HCT116 (cell line): ENCODE measurements around the gene FAAP100. TPM values are rescaled to one million over a fixed set of nuclear protein-coding genes. Genes with fewer than 3 reads are reported as not detected.

Experiments
- ATAC-seq: fragments of 200-7000 bp; cut with Tn5 transposase; 2 replicates; pipeline ENCODE4 v1.9.1; 2020; ENCODE audit warnings: mild to moderate bottlenecking, moderate library complexity
- BruUV-seq: library from RNA; stranded (reverse); fragments of 400-500 nt; replicated peaks from 2 replicates; lab custom pipeline; 2021; lab: Mats Ljungman, UMichigan
- CTCF ChIA-PET: fragments of 300-600 bp; sonication (Branson Sonifier 250); formaldehyde crosslinking; loops from one replicate; lab custom pipeline; 2021; ENCODE audit warnings: antibody characterized with exemption; lab: Charles Lee
- POLR2A ChIA-PET: fragments of 300-600, 350-600 bp; sonication (Branson Sonifier 250); formaldehyde crosslinking; loops from one replicate; lab custom pipeline; 2021; ENCODE audit warnings: antibody characterized with exemption; lab: Charles Lee
- RAD21 ChIA-PET, 2 experiments: fragments of 300-600 bp; sonication (Branson Sonifier 250); formaldehyde crosslinking; loops; one replicate each; lab custom pipeline; 2023; ENCODE audit warnings: low total read pairs in 2 of 2; ENCODE audit not compliant: uncharacterized antibody in 2 of 2, unreplicated experiment in 2 of 2, low non-redundant PET in 1 of 2; lab: Charles Lee
- DNase-seq: peaks from one replicate; pipeline ENCODE4 v3.0.0-alpha.2; 2010; ENCODE audit warnings: low read depth, low spot score
- H2AFZ ChIP-seq: fragments of 200-600 bp; shearing (Covaris generic), sonication (generic); 2 replicates; pipeline ENCODE4 v1.6.1; 2017; ENCODE audit warnings: low read depth, mixed run types, mixed read lengths, antibody characterized with exemption, low read length; ENCODE audit not compliant: poor library complexity, severe bottlenecking
- H3K27ac ChIP-seq: 2 replicates; pipeline ENCODE4 v1.5.1; 2012; ENCODE audit warnings: low read depth, low read length
- H3K27me3 ChIP-seq: fragments of 200-600 bp; sonication (generic); 2 replicates; pipeline ENCODE4 v1.6.1; 2016; ENCODE audit warnings: mixed run types, low read length, mixed read lengths; ENCODE audit not compliant: insufficient read depth
- H3K36me3 ChIP-seq, 2 experiments: fragments of 200-500 bp in 1 of 2; fragments of 200-600 bp in 1 of 2; sonication (Bioruptor generic) in 1 of 2; sonication (generic) in 1 of 2; 2 replicates each; pipeline versions ENCODE4 v1.5.1 to v1.6.1; 2014 to 2016; ENCODE audit warnings: low read length in 2 of 2, inconsistent platforms in 1 of 2, mixed read lengths in 1 of 2, mixed run types in 1 of 2; ENCODE audit not compliant: insufficient read depth in 2 of 2, control insufficient read depth in 1 of 2
- H3K4me1 ChIP-seq, 2 experiments: fragments of 200-600 bp in 1 of 2; sonication (generic) in 1 of 2; 2 replicates each; pipeline versions ENCODE4 v1.5.1 to v1.6.1; 2012 to 2017; ENCODE audit warnings: low read length in 2 of 2, inconsistent platforms in 1 of 2, mild to moderate bottlenecking in 1 of 2, mixed read lengths in 1 of 2, mixed run types in 1 of 2, moderate library complexity in 1 of 2; ENCODE audit not compliant: insufficient read depth in 2 of 2, control insufficient read depth in 1 of 2
- H3K4me2 ChIP-seq: fragments of 200-600 bp; sonication (generic); 2 replicates; pipeline ENCODE4 v1.6.1; 2017; ENCODE audit warnings: mixed run types, low read length, mixed read lengths
- H3K4me3 ChIP-seq, 2 experiments: fragments of 200-600 bp in 1 of 2; sonication (generic) in 1 of 2; replicated peaks in 1 of 2; 2 replicates each; pipeline ENCODE4 v1.5.1; 2011 to 2016; ENCODE audit warnings: low read length in 2 of 2, control low read depth in 1 of 2, low read depth in 1 of 2, mild to moderate bottlenecking in 1 of 2, mixed read lengths in 1 of 2, mixed run types in 1 of 2
- H3K79me2 ChIP-seq: fragments of 200-600 bp; sonication (generic); 2 replicates; pipeline ENCODE4 v1.6.1; 2017; ENCODE audit warnings: mild to moderate bottlenecking, mixed run types, low read length, moderate library complexity, mixed read lengths; ENCODE audit not compliant: insufficient read depth
- H3K9ac ChIP-seq: fragments of 200-600 bp; sonication (generic); 2 replicates; pipeline ENCODE4 v1.6.1; 2016; ENCODE audit warnings: low read length, mixed read lengths
- H3K9me2 ChIP-seq: fragments of 200-600 bp; sonication (generic), shearing (Covaris generic); 2 replicates; pipeline ENCODE4 v1.6.1; 2017; ENCODE audit warnings: mixed run types, mild to moderate bottlenecking, moderate library complexity; ENCODE audit not compliant: insufficient read depth
- H3K9me3 ChIP-seq, 2 experiments: fragments of 200-500 bp in 1 of 2; fragments of 200-600 bp in 1 of 2; sonication (Bioruptor generic) in 1 of 2; sonication (generic) in 1 of 2; 2 replicates each; pipeline ENCODE4 v1.6.1; 2014 to 2017; ENCODE audit warnings: low read length in 2 of 2, mixed read lengths in 2 of 2, inconsistent platforms in 1 of 2, low read depth in 1 of 2, mild to moderate bottlenecking in 1 of 2, mixed run types in 1 of 2, moderate library complexity in 1 of 2; ENCODE audit not compliant: control insufficient read depth in 1 of 2, insufficient read depth in 1 of 2
- H4K20me1 ChIP-seq: fragments of 200-600 bp; sonication (generic), shearing (Covaris generic); 2 replicates; pipeline ENCODE4 v1.6.1; 2017; ENCODE audit warnings: mixed run types, mild to moderate bottlenecking, moderate library complexity; ENCODE audit not compliant: insufficient read depth
- EGR1 ChIP-seq: IDR thresholded peaks from 2 replicates; pipeline ENCODE4 v1.6.1; 2012; ENCODE audit warnings: low read depth
- FOSL1 ChIP-seq: IDR thresholded peaks from 2 replicates; pipeline ENCODE4 v1.6.1; 2012; ENCODE audit warnings: low read depth
- POLR2AphosphoS5 ChIP-seq: IDR thresholded peaks from 2 replicates; pipeline ENCODE4 v1.6.1; 2011; ENCODE audit warnings: mild to moderate bottlenecking, low read depth, low read length, moderate library complexity
- TCF7L2 ChIP-seq: IDR thresholded peaks from 2 replicates; pipeline ENCODE4 v1.7.0; 2011; ENCODE audit warnings: borderline replicate concordance, inconsistent platforms; ENCODE audit not compliant: insufficient read depth, insufficient read length; ENCODE audit errors: extremely low read depth
- intact Hi-C: fragments of 100-400 bp; cut with micrococcal nuclease; formaldehyde crosslinking; loops from 2 replicates; pipeline ENCODE4 v1.10.0; 2022
- total RNA-seq: library from RNA; stranded (reverse); gene quantifications from one replicate; pipeline ENCODE4 v1.2.1, GENCODE V29; 2021; ENCODE audit not compliant: unreplicated experiment
- TF ChIP-seq, protein P1 (sequence below): IDR thresholded peaks from 2 replicates; pipeline ENCODE4 v1.6.1; 2011; ENCODE audit warnings: mild to moderate bottlenecking, low read length, moderate library complexity; ENCODE audit not compliant: insufficient replicate concordance; ENCODE audit errors: extremely low read depth

Gene FAAP100
- total RNA-seq, 1 experiment from 2014 or later, result 53.4 TPM

DNA sequence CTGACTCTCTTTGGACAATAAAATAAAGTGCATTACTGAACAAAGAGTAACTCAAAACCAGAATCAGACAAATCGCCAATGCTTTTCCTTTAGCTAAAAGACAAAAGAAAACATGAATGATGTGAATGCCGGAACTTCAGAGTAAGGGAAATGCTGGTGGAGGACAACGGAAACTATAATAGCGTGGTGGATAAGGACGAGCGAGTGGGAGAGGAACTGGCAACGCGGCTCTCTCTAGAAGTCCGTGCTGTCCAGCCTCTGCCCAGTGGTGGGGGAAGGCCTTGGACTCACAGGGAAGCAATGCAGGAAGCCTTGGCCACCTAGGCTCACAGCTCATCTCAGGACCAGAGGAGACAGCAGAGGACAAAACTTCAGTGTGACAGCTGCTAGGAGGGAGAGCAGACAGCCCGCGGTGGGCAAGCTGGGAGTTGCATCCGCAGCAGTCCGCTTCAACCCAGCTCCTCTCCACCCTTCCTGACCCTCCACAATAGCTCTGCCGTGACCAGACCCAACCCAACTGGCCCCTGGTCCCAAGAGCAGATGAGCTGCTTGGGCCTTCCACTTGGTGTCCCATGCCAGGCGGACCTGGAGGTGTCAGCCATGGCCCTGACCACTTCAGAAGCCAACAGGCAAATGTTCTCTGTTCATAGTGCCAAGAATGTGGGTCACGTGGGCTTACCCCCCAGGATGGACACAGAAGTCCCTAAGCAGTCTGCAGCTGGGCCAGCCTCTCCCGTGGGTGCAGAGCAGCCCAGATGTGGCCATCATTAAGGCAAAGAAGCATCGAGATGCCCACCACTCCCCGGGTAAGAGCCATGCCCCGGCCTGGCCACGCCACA is 5.3 kb upstream of the FAAP100 start:
- Histone ChIP-seq H3K27ac (peak overlapping the region; percentile 20; the same call in 1 of the 2 replicates), H3K79me2 (no peaks in the 10 kb centered on the region; the same call in 1 of the 2 replicates), H3K9me3 (no peaks in the 10 kb centered on the region), H3K4me1 (peaks cover 11 to 38% of the 10 kb centered on the region in 2 experiments), H2AFZ (no peak overlapping the region), H3K4me3 (no peak overlapping the region), H4K20me1 (no peaks in the 10 kb centered on the region), H3K9ac (no peak overlapping the region), H3K9me2 (no peaks in the 10 kb centered on the region), H3K27me3 (no peaks in the 10 kb centered on the region), H3K36me3 (peaks cover 28 to 41% of the 10 kb centered on the region in 2 experiments), H3K4me2 (no peak overlapping the region)
- DNase-seq (no peak), ATAC-seq (no peak)
- BruUV-seq, result no TSS peak
- intact Hi-C loops, result loop anchor here (10.0 kb wide), 1 partner anchor 137 kb away; no protein-coding TSS in a partner anchor
- no peak for TF ChIP-seq FOSL1
- TF ChIP-seq, protein P1, sequence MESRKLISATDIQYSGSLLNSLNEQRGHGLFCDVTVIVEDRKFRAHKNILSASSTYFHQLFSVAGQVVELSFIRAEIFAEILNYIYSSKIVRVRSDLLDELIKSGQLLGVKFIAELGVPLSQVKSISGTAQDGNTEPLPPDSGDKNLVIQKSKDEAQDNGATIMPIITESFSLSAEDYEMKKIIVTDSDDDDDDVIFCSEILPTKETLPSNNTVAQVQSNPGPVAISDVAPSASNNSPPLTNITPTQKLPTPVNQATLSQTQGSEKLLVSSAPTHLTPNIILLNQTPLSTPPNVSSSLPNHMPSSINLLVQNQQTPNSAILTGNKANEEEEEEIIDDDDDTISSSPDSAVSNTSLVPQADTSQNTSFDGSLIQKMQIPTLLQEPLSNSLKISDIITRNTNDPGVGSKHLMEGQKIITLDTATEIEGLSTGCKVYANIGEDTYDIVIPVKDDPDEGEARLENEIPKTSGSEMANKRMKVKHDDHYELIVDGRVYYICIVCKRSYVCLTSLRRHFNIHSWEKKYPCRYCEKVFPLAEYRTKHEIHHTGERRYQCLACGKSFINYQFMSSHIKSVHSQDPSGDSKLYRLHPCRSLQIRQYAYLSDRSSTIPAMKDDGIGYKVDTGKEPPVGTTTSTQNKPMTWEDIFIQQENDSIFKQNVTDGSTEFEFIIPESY, result no peak
- TF ChIP-seq POLR2AphosphoS5, result peak; percentile 39; the same call in 1 of the 2 replicates
- no peak for TF ChIP-seq TCF7L2
- TF ChIP-seq EGR1, result no peak
- ChIA-PET CTCF (no interaction called here), POLR2A (interaction anchor here (1.1 kb wide), 1 partner anchor 9 kb away, joined by 4 read pairs; no protein-coding TSS in a partner anchor), RAD21 (no interaction called here)
